Fibroblast of villous mesenchyme (primary cell): ENCODE measurements around the gene RBPJ. TPM values are rescaled to one million over a fixed set of nuclear protein-coding genes. Genes with fewer than 3 reads are reported as not detected.
"Not testable (repeated sequence)": the region's sequence is repeated elsewhere in the genome, so short reads cannot be mapped to it uniquely, and the experiment has no call there.

ENCODE experiments used
- DNase-seq: peaks from one replicate; pipeline ENCODE4 v3.0.0-alpha.2; 2010; ENCODE audit warnings: low read depth
- H3K4me3 ChIP-seq: 2 replicates; pipeline ENCODE4 v1.5.1; 2011; ENCODE audit warnings: low read depth, mild to moderate bottlenecking, low read length
- CTCF ChIP-seq: IDR thresholded peaks from 2 replicates; pipeline ENCODE4 v1.5.1; 2012; ENCODE audit warnings: low read depth, mild to moderate bottlenecking, low read length; ENCODE audit not compliant: insufficient read depth
- total RNA-seq: library from RNA; depleted of rRNA; stranded (reverse); fragments of >200 nt; gene quantifications from 2 replicates; pipeline ENCODE4 v1.2.3, GENCODE V29; 2012

RBPJ gene
- total RNA-seq, 1 donor = 58.7 TPM

- no peak for TF ChIP-seq CTCF
- H3K4me3 ChIP-seq = no peak overlapping the region
- no peak for DNase-seq
Measured at GRCh38 chr4:26311633-26312032, 9.2 kb upstream of the RBPJ start.

DNA sequence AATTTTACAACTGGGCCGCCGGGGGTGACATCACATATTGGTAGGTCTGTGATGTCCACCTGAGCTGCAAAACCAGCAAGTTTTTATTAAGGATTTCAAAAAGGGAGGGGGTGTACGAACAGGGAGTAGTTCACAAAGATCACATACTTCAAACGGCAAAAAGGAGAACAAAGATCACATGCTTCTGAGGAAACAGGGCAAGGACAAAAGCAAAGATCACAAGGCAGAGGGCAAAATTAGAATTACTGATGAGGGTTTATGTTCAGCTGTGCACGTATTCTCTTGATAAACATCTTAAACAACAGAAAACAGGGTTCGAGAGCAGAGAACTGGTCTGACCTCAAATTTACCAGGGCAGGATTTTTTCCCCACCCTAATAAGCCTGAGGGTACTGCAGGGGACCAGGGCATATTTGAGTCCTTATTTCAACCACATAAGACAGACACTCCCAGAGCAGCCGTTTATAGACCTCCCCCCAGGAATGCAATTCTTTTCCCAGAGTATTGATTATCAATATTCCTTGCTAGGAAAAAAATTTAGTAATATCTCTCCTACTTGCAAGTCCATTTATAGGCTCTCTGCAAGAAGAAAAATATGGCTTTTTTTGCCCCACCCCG, 5.4 kb upstream of the RBPJ start:
- DNase-seq, H3K4me3 ChIP-seq: not testable (repeated sequence)

DNA sequence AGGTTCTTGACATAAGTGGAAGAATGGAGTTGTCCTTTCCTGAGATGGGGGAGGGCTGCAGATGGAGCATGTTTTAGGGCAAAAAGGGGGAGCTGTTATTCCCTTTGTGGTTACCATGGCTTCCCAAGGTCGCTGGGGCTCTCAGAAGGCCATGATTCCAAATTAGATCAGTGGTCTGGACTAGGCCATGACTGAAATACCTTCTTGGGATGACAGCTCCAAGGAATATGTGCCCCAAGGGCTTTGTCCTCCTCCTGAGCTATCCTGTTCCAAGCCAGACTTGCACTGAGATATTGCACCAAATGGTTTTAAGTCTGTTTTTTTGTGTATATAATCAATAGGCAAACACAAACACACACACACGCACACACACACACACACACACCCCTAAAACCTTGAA, 3.0 kb upstream of the RBPJ start:
- no peak overlapping the region for H3K4me3 ChIP-seq

GRCh38 chr4:26319467-26319948, 1.3 kb upstream of the RBPJ start:
- no peak for TF ChIP-seq CTCF
- peak overlapping the region; percentile 97 for H3K4me3 ChIP-seq
- peak; percentile 100 for DNase-seq

More for the DNA sequence above, 3.0 kb upstream of the RBPJ start:
- no peak for DNase-seq
- no peak for TF ChIP-seq CTCF

GRCh38 chr4:26319949-26320537, 771 bp upstream of the RBPJ start:
- no peak for TF ChIP-seq CTCF
- no peak for DNase-seq
- peak overlapping the region; percentile 97 for H3K4me3 ChIP-seq

DNA sequence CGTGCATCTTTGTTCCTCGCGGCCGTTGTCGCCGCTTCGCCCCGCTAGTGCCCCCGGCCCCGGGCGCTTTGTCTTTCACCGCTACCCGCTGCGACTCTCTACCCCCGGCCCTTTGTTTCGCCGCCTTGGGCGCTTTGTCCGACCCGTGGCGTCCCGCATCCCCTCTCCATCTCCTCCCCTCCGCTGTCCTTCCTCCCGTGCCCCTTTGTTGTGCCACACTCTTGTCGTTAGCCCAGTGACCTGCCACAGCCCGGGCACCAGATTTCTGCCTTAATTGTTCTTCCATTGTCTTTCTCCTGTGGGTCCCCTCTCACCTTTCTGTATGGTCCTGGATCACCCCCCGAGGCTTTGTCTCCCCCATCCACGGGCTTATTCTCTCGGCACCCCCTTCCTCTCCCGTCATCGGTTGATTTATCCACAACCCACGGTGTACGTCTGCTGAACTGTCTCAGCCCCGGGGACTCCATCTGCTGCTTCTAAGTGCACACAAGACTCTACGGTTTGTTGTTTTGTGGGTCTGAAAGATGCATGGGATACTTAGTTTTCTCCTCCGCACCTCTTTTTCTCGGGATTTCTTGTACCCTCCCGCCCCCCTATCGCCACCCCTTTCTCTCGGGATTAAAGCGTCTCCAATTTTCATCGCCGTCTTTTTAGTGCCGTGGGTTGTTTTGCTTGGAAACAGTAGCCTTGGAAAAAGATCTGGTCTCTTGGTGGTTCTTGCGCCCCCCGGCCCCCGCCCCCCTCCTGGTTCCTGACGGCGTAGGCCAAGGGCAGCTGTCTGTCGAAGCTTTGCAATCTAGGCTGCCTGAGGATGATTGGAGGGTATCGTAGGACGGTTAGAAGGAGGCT, 783 bp downstream of the RBPJ start:
- no peak for TF ChIP-seq CTCF
- peak; percentile 53 for DNase-seq
- peak overlapping the region; percentile 97 for H3K4me3 ChIP-seq

DNA sequence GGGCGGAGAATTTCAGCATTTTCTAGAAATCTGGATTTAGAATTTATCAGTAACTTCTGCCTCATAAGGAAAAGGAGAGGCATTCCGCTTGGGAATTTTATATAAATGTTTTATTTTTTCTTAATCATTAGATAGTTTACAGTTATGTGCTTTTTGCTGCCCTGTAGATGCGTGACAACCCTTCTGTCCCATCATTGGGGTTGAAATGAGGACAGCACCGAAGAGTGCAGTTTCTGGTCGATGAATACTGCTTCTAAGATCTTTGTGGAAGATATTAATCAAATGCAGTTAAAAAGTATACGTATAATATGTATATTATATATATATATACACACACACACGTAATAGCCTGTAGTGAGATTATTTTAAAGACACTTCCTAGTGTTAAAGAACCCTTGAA, 1.5 kb downstream of the RBPJ start:
- no peak for TF ChIP-seq CTCF
- H3K4me3 ChIP-seq = peak overlapping the region; percentile 97
- no peak for DNase-seq
